ENCODE data around the gene FNBP1L.

DNA sequence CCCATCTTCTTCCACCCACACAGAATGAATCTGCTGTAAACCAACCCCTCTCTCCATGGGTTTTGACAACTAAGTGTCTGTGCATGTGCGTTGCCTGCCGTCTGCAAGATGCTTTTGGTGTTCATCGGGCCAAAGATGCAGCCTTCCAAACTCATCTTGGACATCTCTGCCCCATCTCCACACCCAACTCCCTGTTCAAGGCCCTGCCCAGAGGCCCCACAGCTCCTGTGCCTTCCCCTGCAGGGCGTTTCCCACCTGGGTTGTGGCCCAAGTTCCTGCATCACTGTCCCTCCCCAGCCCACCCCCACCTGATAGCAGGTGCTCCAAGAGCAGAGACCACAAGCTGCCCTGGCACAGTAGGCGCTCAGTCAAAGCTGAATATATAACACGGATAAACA, 130.5 kb downstream of the FNBP1L start:
- TF ChIP-seq, protein P1, sequence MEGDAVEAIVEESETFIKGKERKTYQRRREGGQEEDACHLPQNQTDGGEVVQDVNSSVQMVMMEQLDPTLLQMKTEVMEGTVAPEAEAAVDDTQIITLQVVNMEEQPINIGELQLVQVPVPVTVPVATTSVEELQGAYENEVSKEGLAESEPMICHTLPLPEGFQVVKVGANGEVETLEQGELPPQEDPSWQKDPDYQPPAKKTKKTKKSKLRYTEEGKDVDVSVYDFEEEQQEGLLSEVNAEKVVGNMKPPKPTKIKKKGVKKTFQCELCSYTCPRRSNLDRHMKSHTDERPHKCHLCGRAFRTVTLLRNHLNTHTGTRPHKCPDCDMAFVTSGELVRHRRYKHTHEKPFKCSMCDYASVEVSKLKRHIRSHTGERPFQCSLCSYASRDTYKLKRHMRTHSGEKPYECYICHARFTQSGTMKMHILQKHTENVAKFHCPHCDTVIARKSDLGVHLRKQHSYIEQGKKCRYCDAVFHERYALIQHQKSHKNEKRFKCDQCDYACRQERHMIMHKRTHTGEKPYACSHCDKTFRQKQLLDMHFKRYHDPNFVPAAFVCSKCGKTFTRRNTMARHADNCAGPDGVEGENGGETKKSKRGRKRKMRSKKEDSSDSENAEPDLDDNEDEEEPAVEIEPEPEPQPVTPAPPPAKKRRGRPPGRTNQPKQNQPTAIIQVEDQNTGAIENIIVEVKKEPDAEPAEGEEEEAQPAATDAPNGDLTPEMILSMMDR (IDR thresholded peaks at IDR 0.05 in 2 of 3, conservative IDR thresholded peaks at IDR 0.05 in 1 of 3; ENCODE audit: control insufficient read depth in 2 of 3, extremely low read depth in 1 of 3, insufficient read depth in 1 of 3, low read depth in 3 of 3, low read length in 3 of 3), result no peak
- TF ChIP-seq RAD21 (IDR thresholded peaks at IDR 0.05; ENCODE audit: insufficient read depth, low read depth, low read length) (no peak), JUND (IDR thresholded peaks at IDR 0.05; ENCODE audit: low read depth, low read length) (no peak), ZNF24 (IDR thresholded peaks at IDR 0.05) (no peak)

Data from GM12878 (cell line).